Liver (tissue), 3 donors: Measurements from ENCODE around the gene PSMA1.

ENCODE experiments used
- EGR1 ChIP-seq, 2 donors: IDR thresholded peaks; 2 replicates each; pipeline ENCODE4 v1.6.1; 2016 to 2018; ENCODE audit warnings: antibody characterized with exemption in 2 of 2, low read depth in 2 of 2
- RAD21 ChIP-seq, 2 donors: IDR thresholded peaks; 2 replicates each; pipeline ENCODE4 v1.6.1; 2016; ENCODE audit warnings: antibody characterized with exemption in 2 of 2, mild to moderate bottlenecking in 2 of 2
- SP1 ChIP-seq: IDR thresholded peaks from 2 replicates; pipeline ENCODE4 v1.6.1; 2018; ENCODE audit warnings: antibody characterized with exemption, mild to moderate bottlenecking
- TAF1 ChIP-seq: conservative IDR thresholded peaks from 2 replicates; pipeline ENCODE4 v1.6.1; 2016; ENCODE audit warnings: antibody characterized with exemption, mild to moderate bottlenecking
- TF ChIP-seq, protein P1 (sequence below): fragments of 150-350 bp; IDR thresholded peaks from 2 replicates; pipeline ENCODE4 v1.5.1; 2017; ENCODE audit warnings: improper control_type of control experiment, low read depth, low read length; ENCODE audit not compliant: missing input control
- TF ChIP-seq, protein P2 (sequence below): IDR thresholded peaks from 2 replicates; pipeline ENCODE4 v1.6.1; 2016; ENCODE audit warnings: antibody characterized with exemption
- TF ChIP-seq, protein P3 (sequence below): IDR thresholded peaks from 2 replicates; pipeline ENCODE4 v1.6.1; 2016; ENCODE audit warnings: antibody characterized with exemption, mild to moderate bottlenecking
- TF ChIP-seq, protein P4 (sequence below): IDR thresholded peaks from 2 replicates; pipeline ENCODE4 v1.6.1; 2016; ENCODE audit warnings: antibody characterized with exemption
- donor health status: healthy.
- donor health status: healthy.

DNA sequence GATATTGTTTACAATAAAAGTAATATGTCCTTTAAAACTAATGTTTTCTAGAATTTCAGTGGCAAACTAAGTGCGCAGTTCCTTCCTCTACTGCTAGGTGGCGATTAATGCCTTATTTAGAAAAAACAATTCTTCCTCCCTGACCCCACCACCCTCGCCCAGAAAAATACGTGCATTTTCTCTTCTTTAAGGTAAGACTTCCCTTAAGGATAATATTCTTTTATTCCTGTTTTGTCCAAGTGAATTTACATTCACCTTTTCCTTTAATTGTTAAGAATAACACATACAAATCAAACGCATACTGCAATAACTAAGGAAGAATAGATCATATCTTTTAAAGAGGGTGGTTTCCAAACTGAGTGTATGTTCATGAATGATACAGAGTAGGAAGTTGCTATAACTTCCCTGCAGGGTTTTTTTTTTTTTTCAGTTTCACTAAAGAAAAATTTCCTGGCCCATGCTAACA, 17.0 kb upstream of the PSMA1 start:
- TF ChIP-seq, protein P1, sequence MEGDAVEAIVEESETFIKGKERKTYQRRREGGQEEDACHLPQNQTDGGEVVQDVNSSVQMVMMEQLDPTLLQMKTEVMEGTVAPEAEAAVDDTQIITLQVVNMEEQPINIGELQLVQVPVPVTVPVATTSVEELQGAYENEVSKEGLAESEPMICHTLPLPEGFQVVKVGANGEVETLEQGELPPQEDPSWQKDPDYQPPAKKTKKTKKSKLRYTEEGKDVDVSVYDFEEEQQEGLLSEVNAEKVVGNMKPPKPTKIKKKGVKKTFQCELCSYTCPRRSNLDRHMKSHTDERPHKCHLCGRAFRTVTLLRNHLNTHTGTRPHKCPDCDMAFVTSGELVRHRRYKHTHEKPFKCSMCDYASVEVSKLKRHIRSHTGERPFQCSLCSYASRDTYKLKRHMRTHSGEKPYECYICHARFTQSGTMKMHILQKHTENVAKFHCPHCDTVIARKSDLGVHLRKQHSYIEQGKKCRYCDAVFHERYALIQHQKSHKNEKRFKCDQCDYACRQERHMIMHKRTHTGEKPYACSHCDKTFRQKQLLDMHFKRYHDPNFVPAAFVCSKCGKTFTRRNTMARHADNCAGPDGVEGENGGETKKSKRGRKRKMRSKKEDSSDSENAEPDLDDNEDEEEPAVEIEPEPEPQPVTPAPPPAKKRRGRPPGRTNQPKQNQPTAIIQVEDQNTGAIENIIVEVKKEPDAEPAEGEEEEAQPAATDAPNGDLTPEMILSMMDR: peak; percentile 84
- peak; percentile 92 to 94 for TF ChIP-seq RAD21 (IDR thresholded peaks at IDR 0.05)
- TF ChIP-seq, protein P2, sequence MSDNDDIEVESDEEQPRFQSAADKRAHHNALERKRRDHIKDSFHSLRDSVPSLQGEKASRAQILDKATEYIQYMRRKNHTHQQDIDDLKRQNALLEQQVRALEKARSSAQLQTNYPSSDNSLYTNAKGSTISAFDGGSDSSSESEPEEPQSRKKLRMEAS: no peak
- TF ChIP-seq, protein P3, sequence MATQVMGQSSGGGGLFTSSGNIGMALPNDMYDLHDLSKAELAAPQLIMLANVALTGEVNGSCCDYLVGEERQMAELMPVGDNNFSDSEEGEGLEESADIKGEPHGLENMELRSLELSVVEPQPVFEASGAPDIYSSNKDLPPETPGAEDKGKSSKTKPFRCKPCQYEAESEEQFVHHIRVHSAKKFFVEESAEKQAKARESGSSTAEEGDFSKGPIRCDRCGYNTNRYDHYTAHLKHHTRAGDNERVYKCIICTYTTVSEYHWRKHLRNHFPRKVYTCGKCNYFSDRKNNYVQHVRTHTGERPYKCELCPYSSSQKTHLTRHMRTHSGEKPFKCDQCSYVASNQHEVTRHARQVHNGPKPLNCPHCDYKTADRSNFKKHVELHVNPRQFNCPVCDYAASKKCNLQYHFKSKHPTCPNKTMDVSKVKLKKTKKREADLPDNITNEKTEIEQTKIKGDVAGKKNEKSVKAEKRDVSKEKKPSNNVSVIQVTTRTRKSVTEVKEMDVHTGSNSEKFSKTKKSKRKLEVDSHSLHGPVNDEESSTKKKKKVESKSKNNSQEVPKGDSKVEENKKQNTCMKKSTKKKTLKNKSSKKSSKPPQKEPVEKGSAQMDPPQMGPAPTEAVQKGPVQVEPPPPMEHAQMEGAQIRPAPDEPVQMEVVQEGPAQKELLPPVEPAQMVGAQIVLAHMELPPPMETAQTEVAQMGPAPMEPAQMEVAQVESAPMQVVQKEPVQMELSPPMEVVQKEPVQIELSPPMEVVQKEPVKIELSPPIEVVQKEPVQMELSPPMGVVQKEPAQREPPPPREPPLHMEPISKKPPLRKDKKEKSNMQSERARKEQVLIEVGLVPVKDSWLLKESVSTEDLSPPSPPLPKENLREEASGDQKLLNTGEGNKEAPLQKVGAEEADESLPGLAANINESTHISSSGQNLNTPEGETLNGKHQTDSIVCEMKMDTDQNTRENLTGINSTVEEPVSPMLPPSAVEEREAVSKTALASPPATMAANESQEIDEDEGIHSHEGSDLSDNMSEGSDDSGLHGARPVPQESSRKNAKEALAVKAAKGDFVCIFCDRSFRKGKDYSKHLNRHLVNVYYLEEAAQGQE: no peak
- TF ChIP-seq, protein P4, sequence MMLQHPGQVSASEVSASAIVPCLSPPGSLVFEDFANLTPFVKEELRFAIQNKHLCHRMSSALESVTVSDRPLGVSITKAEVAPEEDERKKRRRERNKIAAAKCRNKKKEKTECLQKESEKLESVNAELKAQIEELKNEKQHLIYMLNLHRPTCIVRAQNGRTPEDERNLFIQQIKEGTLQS: no peak
- TF ChIP-seq EGR1 (IDR thresholded peaks at IDR 0.05; ENCODE audit: low read depth in 2 of 2): no peak
- TF ChIP-seq SP1: no peak
- no peak for TF ChIP-seq TAF1
